NT2/D1 (cell line): ENCODE measurements around the gene GAPDHS.

Experiments used
- DNase-seq: peaks from one replicate; pipeline ENCODE4 v3.0.0-alpha.2; 2011; ENCODE audit warnings: low read depth, low spot score
- H3K27me3 ChIP-seq: 2 replicates; pipeline ENCODE4 v1.6.0; 2011; ENCODE audit warnings: mild to moderate bottlenecking; ENCODE audit not compliant: insufficient read length, insufficient read depth
- H3K36me3 ChIP-seq: 2 replicates; pipeline ENCODE4 v1.6.1; 2011; ENCODE audit warnings: mild to moderate bottlenecking, low read length, mixed read lengths; ENCODE audit not compliant: insufficient read depth, insufficient read length
- H3K4me1 ChIP-seq: 2 replicates; pipeline ENCODE4 v1.5.1; 2011; ENCODE audit not compliant: insufficient read depth, insufficient read length
- H3K4me3 ChIP-seq: 2 replicates; pipeline ENCODE4 v1.5.1; 2011; ENCODE audit warnings: low read depth; ENCODE audit not compliant: insufficient read length
- H3K9ac ChIP-seq: 2 replicates; pipeline ENCODE4 v1.6.0; 2011; ENCODE audit warnings: low read depth; ENCODE audit not compliant: insufficient read length
- H3K9me3 ChIP-seq: 2 replicates; pipeline ENCODE4 v1.5.1; 2011; ENCODE audit warnings: mild to moderate bottlenecking, low read length; ENCODE audit not compliant: insufficient read depth
- SUZ12 ChIP-seq: IDR thresholded peaks from 2 replicates; pipeline ENCODE4 v1.6.1; 2011; ENCODE audit not compliant: insufficient read length, insufficient read depth; ENCODE audit errors: extremely low read depth
- YY1 ChIP-seq: IDR thresholded peaks from 2 replicates; pipeline ENCODE4 v1.6.1; 2011; ENCODE audit not compliant: insufficient read length, insufficient read depth
- ZNF274 ChIP-seq: IDR thresholded peaks from 2 replicates; pipeline ENCODE4 v1.6.1; 2011; ENCODE audit warnings: mild to moderate bottlenecking, low read depth, low read length

Gene GAPDHS

DNA sequence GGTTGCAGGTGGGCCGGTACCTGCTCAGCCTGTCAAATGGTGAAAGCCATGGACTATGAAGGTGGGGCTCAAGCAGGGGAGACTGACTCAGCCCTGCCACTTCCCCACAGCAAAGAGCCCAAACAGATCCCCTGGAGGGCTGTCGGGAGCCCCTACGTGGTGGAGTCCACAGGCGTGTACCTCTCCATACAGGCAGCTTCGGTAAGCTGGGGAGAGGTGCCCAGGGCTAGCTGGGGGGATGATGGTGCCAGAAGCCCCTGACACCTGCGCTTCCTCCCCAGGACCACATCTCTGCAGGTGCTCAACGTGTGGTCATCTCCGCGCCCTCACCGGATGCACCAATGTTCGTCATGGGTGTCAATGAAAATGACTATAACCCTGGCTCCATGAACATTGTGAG is 9.0 kb downstream of the GAPDHS start:
- H3K36me3 ChIP-seq, result peaks cover 44% of the 10 kb centered on the region
- no peak overlapping the region for H3K9ac ChIP-seq

DNA sequence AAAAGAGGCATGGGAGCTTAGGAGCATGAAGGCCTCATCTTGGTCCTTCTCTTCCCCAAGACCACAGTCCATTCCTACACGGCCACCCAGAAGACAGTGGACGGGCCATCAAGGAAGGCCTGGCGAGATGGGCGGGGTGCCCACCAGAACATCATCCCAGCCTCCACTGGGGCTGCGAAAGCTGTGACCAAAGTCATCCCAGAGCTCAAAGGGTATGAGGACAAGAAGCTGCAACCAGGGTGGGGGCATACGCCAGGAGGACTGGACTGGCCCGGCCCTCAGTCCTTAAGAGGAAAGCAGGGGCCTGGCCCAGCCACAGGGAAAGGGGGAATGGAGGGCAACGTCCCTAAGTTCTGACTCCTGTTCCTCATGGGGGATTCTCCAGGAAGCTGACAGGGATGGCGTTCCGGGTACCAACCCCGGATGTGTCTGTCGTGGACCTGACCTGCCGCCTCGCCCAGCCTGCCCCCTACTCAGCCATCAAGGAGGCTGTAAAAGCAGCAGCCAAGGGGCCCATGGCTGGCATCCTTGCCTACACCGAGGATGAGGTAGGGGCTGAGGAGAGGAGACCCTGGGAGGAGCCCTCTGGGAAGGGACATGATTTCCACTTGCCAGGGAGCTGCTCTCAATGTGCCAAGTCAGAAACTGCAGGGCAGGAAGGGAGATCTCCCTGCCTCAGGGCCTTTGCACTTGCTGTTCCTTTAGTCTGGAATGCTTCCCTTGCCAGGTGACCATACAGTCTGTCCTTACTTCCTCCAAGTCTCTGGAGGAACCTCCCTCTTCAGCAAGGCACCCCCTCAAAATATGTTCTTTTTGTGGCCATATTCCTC is 10.2 kb downstream of the GAPDHS start:
- H3K4me1 ChIP-seq, result peaks cover 8% of the 10 kb centered on the region
- DNase-seq, result no peak
- H3K27me3 ChIP-seq, result no peaks in the 10 kb centered on the region
- peak overlapping the region; percentile 99 for H3K9ac ChIP-seq
- H3K9me3 ChIP-seq, result no peaks in the 10 kb centered on the region
- TF ChIP-seq YY1, result no peak
- no peak for TF ChIP-seq ZNF274
- no peak for TF ChIP-seq SUZ12
- H3K4me3 ChIP-seq, result no peak overlapping the region
- H3K36me3 ChIP-seq, result peaks cover 56% of the 10 kb centered on the region

More for the DNA sequence above, 9.0 kb downstream of the GAPDHS start:
- H3K4me1 ChIP-seq, result peaks cover 10% of the 10 kb centered on the region
- H3K4me3 ChIP-seq, result no peak overlapping the region
- H3K9me3 ChIP-seq, result no peaks in the 10 kb centered on the region
- no peak for DNase-seq
- H3K27me3 ChIP-seq, result no peaks in the 10 kb centered on the region
- TF ChIP-seq ZNF274 (no peak), YY1 (no peak), SUZ12 (no peak)

DNA sequence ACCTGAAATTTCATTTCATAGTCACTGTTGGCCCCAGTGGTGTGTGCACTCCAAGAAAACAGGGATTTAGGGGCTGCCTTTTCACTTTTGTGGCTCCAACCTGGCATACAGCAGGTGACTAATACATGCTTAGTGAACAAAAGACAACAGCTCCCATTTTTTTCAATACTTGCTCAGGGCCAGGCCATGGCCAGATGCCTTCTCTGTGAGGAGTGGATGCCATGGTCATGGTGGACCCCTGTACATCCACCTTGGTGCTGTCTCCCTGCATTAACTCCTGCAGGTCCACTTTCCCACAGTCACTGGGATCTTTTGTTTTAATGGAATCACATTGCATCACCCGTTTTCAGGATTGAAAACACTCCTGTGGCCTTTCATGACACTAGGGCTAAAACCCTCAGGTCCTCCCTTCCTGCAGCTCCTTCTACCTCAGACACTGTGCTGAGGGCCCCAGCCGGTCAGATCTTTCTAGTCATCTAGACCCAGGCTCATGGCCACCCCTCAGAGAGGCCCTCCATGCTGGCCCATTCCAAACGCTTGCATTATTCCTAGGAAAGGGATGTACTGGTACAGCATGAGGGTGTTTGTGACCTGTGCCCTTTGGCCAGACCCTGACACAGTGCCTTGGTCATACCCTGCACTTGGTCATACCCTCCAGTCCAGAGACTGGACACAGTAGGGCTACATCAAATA is 11.0 kb downstream of the GAPDHS start:
- Histone ChIP-seq H3K4me3 (peak overlapping the region; percentile 91), H3K36me3 (peaks cover 63% of the 10 kb centered on the region), H3K27me3 (no peaks in the 10 kb centered on the region), H3K4me1 (peaks cover 8% of the 10 kb centered on the region), H3K9me3 (no peaks in the 10 kb centered on the region), H3K9ac (peak overlapping the region; percentile 99)
- DNase-seq, result no peak
- TF ChIP-seq SUZ12 (no peak), YY1 (no peak), ZNF274 (no peak)

DNA sequence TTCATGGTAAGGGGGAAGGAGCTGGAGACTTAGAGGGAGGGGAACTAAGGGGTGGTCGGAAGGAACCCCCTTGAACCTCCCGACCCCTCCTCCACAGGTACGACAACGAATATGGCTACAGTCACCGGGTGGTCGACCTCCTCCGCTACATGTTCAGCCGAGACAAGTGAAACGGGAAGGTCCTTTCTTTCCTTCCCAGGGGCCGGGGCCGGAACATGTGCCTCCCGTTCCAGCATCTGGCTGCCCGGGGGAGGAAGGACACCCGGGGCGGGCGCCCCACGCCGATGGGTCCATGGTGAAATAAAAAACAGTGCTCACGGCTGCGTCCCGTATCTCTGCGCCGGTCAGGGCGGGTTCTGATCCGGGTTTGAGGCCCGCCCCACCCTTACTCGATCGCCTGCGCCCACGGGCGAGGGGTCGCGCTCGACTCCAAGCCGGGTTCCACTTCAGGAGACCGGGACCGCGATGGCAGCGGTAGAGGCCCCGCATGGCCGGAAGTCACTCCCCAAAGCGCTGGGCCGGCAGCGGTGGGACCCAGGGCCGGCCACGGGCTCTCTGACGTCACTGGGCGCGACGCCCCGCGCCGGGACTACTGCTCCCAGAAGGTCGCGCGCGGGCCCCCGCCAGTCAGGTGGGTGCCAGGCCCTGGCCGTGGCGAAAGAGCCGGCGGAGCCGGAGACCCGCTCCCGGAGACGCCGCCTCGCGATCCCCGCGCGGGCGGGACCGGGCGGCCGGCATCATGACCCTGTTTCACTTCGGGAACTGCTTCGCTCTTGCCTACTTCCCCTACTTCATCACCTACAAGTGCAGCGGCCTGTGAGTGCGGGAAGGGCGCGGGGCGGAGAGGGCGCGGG is 12.0 kb downstream of the GAPDHS start, which contains the start of gene TMEM147:
Gene TMEM147, plus strand, starts transcription at position 626 of the 854 bp plus-strand sequence. Its CDS starts 114 bp downstream, at position 740.
- Histone ChIP-seq H3K36me3 (peaks cover 68% of the 10 kb centered on the region), H3K9ac (peak within 1 kb of the TSS; percentile 99), H3K9me3 (no peaks in the 10 kb centered on the region), H3K4me3 (peak within 1 kb of the TSS; percentile 91), H3K27me3 (no peaks in the 10 kb centered on the region), H3K4me1 (peaks cover 10% of the 10 kb centered on the region)
- peak; percentile 57 for DNase-seq
- no peak for TF ChIP-seq YY1
- TF ChIP-seq SUZ12, result no peak
- no peak for TF ChIP-seq ZNF274

DNA sequence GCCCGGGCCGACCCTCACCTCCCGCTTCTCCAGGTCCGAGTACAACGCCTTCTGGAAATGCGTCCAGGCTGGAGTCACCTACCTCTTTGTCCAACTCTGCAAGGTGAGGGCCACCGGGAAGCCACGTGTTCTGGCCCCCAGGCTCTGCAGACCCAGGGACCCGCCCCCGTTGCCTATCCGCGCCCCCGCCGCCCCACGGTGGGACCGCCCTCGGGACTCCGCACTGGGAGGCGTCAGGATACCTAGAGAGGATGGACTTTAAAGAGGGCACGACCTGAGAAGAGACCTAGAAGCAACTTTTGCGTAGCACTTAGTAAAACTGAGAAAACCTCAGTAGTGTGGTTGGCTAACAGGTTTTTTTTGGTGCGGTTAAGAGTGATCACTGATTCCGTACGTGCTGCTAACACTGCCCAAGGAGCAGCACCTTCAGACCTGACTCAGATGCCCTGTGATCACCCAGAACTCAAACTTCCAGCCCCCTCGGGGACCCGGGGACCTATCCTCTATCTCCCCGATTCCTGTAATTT is 12.7 kb downstream of the GAPDHS start:
- peak overlapping the region; percentile 91 for H3K4me3 ChIP-seq
- no peak for DNase-seq

DNA sequence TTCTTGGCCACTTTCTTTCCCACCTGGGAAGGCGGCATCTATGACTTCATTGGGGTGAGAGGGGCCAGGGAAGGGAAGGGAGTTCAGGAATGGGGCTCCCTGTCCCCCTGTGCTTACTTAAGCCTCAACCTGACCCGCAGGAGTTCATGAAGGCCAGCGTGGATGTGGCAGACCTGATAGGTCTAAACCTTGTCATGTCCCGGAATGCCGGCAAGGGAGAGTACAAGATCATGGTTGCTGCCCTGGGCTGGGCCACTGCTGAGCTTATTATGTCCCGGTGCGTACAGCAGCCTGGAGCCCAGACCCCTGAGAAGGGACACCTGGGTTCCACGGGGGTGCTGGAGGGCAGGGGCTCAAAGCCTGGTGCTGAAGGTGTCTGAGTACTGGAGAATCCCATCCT is 13.3 kb downstream of the GAPDHS start:
- Histone ChIP-seq H3K4me3 (peak overlapping the region; percentile 91), H3K27me3 (no peaks in the 10 kb centered on the region), H3K9ac (peak overlapping the region; percentile 99), H3K4me1 (peaks cover 7% of the 10 kb centered on the region), H3K36me3 (peaks cover 77% of the 10 kb centered on the region), H3K9me3 (no peaks in the 10 kb centered on the region)
- no peak for DNase-seq
- TF ChIP-seq YY1 (no peak), SUZ12 (no peak), ZNF274 (no peak)

More for the DNA sequence above, 12.7 kb downstream of the GAPDHS start:
- Histone ChIP-seq H3K27me3 (no peaks in the 10 kb centered on the region), H3K4me1 (peaks cover 7% of the 10 kb centered on the region), H3K36me3 (peaks cover 72% of the 10 kb centered on the region), H3K9me3 (no peaks in the 10 kb centered on the region), H3K9ac (peak overlapping the region; percentile 99)
- TF ChIP-seq YY1 (no peak), SUZ12 (no peak), ZNF274 (no peak)
